ENCODE results near the gene BTK. TPM values are rescaled to one million over a fixed set of nuclear protein-coding genes. Genes with fewer than 3 reads are reported as not detected.
A peak's percentile ranks its signal among the peaks of the same experiment; 100 is the strongest.

BTK gene
- total RNA-seq, 2 donors from 2014 or later = 7.7 to 9.5 TPM

DNA sequence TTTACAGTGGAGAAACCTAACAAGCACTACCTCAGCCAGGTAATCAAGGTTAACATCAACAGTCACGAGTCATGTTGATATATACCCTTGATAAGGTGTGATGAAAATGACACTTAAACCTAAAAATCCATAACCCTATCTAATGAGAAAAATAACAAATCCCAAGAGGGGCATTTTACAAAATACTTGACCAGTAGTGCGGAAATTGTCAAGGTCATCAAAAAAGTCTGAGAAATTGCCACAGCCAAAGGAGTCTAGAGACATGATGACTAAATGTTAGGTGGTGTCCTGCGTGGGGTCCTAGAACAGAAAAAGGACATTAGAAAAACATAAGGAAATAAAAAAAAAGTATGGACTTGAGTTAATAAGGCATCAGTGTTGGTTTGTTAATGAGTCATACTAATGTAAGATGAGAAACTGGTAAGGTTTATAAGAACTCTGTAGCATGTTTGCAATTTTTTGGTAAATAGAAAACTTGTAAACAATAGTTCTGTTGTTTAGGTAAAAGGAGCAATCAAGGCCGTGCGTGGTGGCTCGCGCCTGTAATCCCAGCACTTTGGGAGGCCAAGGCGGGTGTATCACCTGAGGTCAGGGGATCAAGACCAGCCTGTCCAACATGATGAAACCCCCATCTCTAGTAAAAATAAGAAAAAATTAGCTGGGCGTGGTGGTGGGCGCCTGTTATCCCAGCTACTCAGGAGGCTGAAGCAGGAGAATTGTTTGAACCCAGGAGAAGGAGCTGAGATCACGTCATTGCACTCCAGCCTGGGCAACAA, 7.7 kb upstream of the BTK start:
- ATAC-seq (ENCODE audit: insufficient number of reproducible peaks, low FRiP score, low read depth) = no peak
- H3K36me3 ChIP-seq = no peaks in the 10 kb centered on the region
- H3K27me3 ChIP-seq (replicated peaks; ENCODE audit: insufficient read depth) = no peaks in the 10 kb centered on the region

GRCh38 chrX:101391831-101392230, 5.8 kb upstream of the BTK start:
- peak overlapping the region; percentile 80 for H3K4me3 ChIP-seq
- H3K27me3 ChIP-seq (replicated peaks; ENCODE audit: insufficient read depth) = no peaks in the 10 kb centered on the region

More for the DNA sequence above, 7.7 kb upstream of the BTK start:
- Histone ChIP-seq H3K27ac (no peak overlapping the region), H3K4me3 (no peak overlapping the region), H3K9me3 (no peaks in the 10 kb centered on the region), H3K4me1 (ENCODE audit: control insufficient read depth in 1 of 2, low read depth in 2 of 2) (peaks cover 4 to 7% of the 10 kb centered on the region in 2 donors)
- DNase-seq (ENCODE audit: low spot score) = no peak
- TF ChIP-seq, protein P1, sequence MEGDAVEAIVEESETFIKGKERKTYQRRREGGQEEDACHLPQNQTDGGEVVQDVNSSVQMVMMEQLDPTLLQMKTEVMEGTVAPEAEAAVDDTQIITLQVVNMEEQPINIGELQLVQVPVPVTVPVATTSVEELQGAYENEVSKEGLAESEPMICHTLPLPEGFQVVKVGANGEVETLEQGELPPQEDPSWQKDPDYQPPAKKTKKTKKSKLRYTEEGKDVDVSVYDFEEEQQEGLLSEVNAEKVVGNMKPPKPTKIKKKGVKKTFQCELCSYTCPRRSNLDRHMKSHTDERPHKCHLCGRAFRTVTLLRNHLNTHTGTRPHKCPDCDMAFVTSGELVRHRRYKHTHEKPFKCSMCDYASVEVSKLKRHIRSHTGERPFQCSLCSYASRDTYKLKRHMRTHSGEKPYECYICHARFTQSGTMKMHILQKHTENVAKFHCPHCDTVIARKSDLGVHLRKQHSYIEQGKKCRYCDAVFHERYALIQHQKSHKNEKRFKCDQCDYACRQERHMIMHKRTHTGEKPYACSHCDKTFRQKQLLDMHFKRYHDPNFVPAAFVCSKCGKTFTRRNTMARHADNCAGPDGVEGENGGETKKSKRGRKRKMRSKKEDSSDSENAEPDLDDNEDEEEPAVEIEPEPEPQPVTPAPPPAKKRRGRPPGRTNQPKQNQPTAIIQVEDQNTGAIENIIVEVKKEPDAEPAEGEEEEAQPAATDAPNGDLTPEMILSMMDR (IDR thresholded peaks at IDR 0.05) = no peak

GRCh38 chrX:101390664-101391525, 4.9 kb upstream of the BTK start, which contains the start of gene RPL36A:
Gene RPL36A (plus strand): TSS chrX:101391011. CDS start chrX:101391044, 33 bp downstream.
- no peaks in the 10 kb centered on the region for H3K36me3 ChIP-seq
- TF ChIP-seq, protein P1 (IDR thresholded peaks at IDR 0.05) = peak; percentile 53
- no peaks in the 10 kb centered on the region for H3K27me3 ChIP-seq (replicated peaks; ENCODE audit: insufficient read depth)
- H3K9me3 ChIP-seq = no peaks in the 10 kb centered on the region
- peak within 1 kb of the TSS; percentile 80 for H3K4me3 ChIP-seq
- peak within 1 kb of the TSS; percentile 53 to 85 for H3K27ac ChIP-seq
- peak; percentile 33 for DNase-seq (ENCODE audit: low spot score)
- ATAC-seq (ENCODE audit: insufficient number of reproducible peaks, low FRiP score, low read depth) = peak; percentile 50
- peaks cover 4 to 7% of the 10 kb centered on the region in 2 donors for H3K4me1 ChIP-seq (ENCODE audit: control insufficient read depth in 1 of 2, low read depth in 2 of 2)

More at GRCh38 chrX:101391831-101392230, 5.8 kb upstream of the BTK start:
- Histone ChIP-seq H3K36me3 (no peaks in the 10 kb centered on the region), H3K4me1 (ENCODE audit: control insufficient read depth in 1 of 2, low read depth in 2 of 2) (peaks cover 4 to 7% of the 10 kb centered on the region in 2 donors), H3K9me3 (no peaks in the 10 kb centered on the region), H3K27ac (peak overlapping the region in 1 of 2 donors; percentile 85)
- DNase-seq (ENCODE audit: low spot score) (no peak), ATAC-seq (ENCODE audit: insufficient number of reproducible peaks, low FRiP score, low read depth) (no peak)
- TF ChIP-seq, protein P1 (IDR thresholded peaks at IDR 0.05) = no peak

GRCh38 chrX:101388604-101389003, 2.6 kb upstream of the BTK start:
- Histone ChIP-seq H3K27ac (no peak overlapping the region), H3K27me3 (replicated peaks; ENCODE audit: insufficient read depth) (no peaks in the 10 kb centered on the region), H3K9me3 (no peaks in the 10 kb centered on the region), H3K36me3 (no peaks in the 10 kb centered on the region), H3K4me3 (no peak overlapping the region), H3K4me1 (ENCODE audit: control insufficient read depth in 1 of 2, low read depth in 2 of 2) (peaks cover 4 to 7% of the 10 kb centered on the region in 2 donors)
- no peak for DNase-seq (ENCODE audit: low spot score)
- TF ChIP-seq, protein P1 (IDR thresholded peaks at IDR 0.05) = no peak
- no peak for ATAC-seq (ENCODE audit: insufficient number of reproducible peaks, low FRiP score, low read depth)

DNA sequence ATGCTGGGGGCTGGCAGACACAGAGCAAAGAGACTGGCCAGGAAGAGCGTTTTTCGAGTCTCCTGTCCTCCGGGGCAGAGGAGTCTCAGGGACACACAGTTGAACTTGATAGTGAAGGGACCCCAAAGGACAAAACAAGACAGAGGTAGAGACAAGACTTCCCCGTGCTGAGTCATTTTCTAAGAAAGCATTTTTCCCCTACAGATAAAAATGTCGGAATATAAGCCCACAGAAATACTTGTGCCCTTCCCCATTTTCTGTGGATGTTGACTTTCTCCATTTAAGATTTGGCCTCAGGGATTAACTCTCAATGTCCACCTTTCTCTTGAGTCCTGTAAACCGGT, 523 bp upstream of the BTK start:
- Histone ChIP-seq H3K4me3 (no peak overlapping the region), H3K9me3 (no peaks in the 10 kb centered on the region), H3K36me3 (no peaks in the 10 kb centered on the region), H3K27ac (no peak overlapping the region), H3K27me3 (replicated peaks; ENCODE audit: insufficient read depth) (no peaks in the 10 kb centered on the region), H3K4me1 (ENCODE audit: control insufficient read depth in 1 of 2, low read depth in 2 of 2) (peaks cover 1 to 5% of the 10 kb centered on the region in 2 donors)
- no peak for DNase-seq (ENCODE audit: low spot score)
- TF ChIP-seq, protein P1 (IDR thresholded peaks at IDR 0.05) = no peak
- ATAC-seq (ENCODE audit: insufficient number of reproducible peaks, low FRiP score, low read depth) = no peak

All from thoracic aorta (tissue), 2 donors.